SH-SY5Y (cell line): ENCODE results near the gene FOXN3.

Experiments used
- GATA2 ChIP-seq: IDR thresholded peaks from 2 replicates; pipeline ENCODE4 v1.6.1; 2011; ENCODE audit warnings: mild to moderate bottlenecking, low read depth, low read length
- GATA3 ChIP-seq: IDR thresholded peaks from 2 replicates; pipeline ENCODE4 v1.6.1; 2011; ENCODE audit warnings: low read depth, mild to moderate bottlenecking, low read length, moderate library complexity

DNA sequence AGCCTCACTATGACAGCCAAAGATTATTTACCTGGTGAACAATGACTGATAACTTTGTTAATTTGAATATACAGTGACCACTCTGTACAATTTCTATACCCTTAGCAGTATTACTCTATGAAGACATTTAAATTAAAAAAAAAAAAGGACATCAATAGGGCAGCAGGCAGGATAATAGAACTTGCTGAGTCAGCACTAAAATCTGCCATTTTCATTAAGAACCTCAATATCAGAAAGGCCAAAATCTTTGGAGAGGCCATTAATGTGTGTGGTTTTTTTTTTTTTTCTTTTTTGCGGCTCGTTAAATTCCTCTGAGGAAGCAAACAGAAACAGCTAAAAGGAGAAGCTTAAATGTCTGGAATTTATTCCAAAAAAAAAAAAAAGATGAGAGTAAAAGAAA lies 73.7 kb downstream of the FOXN3 start:
- TF ChIP-seq GATA2 (no peak), GATA3 (no peak)
